Uterus (tissue), 4 donors: Measurements from ENCODE around the gene IPPK. TPM values are rescaled to one million over a fixed set of nuclear protein-coding genes. Genes with fewer than 3 reads are reported as not detected.

Experiments used
- DNase-seq, 2 donors: peaks; one replicate each; pipeline ENCODE4 v3.0.0-alpha.2; 2019 to 2020
- H3K27ac ChIP-seq, 2 donors: fragments of 200-600 bp; sonication (generic); 1 replicate in 1 of 2; 2 replicates in 1 of 2; pipeline ENCODE4 v1.5.1; 2016 to 2018
- H3K27me3 ChIP-seq, 2 donors: fragments of 200-600 bp; sonication (generic); one replicate each; pipeline ENCODE4 v1.5.1; 2018 to 2019; ENCODE audit warnings: control low read depth in 1 of 2
- H3K36me3 ChIP-seq, 2 donors: fragments of 200-600 bp; sonication (generic); one replicate each; pipeline ENCODE4 v1.5.1; 2019; ENCODE audit warnings: control low read depth in 1 of 2
- H3K4me1 ChIP-seq, 2 donors: fragments of 200-600 bp; sonication (generic); one replicate each; pipeline ENCODE4 v1.5.1; 2018 to 2019; ENCODE audit warnings: control low read depth in 1 of 2
- H3K4me3 ChIP-seq, 2 donors: fragments of 200-600 bp; sonication (generic); 1 replicate in 1 of 2; 2 replicates in 1 of 2; pipeline ENCODE4 v1.5.1; 2018 to 2019; ENCODE audit warnings: mild to moderate bottlenecking in 1 of 2
- H3K9me3 ChIP-seq, 2 donors: fragments of 200-600 bp; sonication (generic); one replicate each; pipeline ENCODE4 v1.5.1; 2019; ENCODE audit warnings: control low read depth in 1 of 2
- POLR2A ChIP-seq, 2 donors: fragments of 450-650 bp; IDR thresholded peaks; one replicate each; pipeline ENCODE4 v1.6.1; 2016; ENCODE audit warnings: antibody characterized with exemption in 2 of 2, mild to moderate bottlenecking in 1 of 2, moderate library complexity in 1 of 2
- intact Hi-C: fragments of 100-400 bp; cut with DNase I; formaldehyde crosslinking; loops from one replicate; pipeline ENCODE4 v1.15.1; 2023; ENCODE audit warnings: low total_unique reads
- total RNA-seq, 4 donors: library from RNA; depleted of rRNA in 3 of 4; stranded (reverse); fragments of >200 nt in 3 of 4; gene quantifications; one replicate each; pipeline versions ENCODE4 v1.1.0 to v1.2.4, GENCODE V29; 2014 to 2023
- TF ChIP-seq, protein P1 (sequence below), 4 experiments: fragments of 200-600 bp in 2 of 4; fragments of 450-650 bp in 2 of 4; sonication (generic) in 2 of 4; IDR thresholded peaks; one replicate each; pipeline ENCODE4 v1.5.1; 2016 to 2019; ENCODE audit warnings: antibody characterized with exemption in 4 of 4, mild to moderate bottlenecking in 2 of 4, moderate library complexity in 1 of 4
- donor health status: DM: yes; HTN: yes; CAD: no.

Gene IPPK
- total RNA-seq, 4 donors from 2014 or later = 5.9 to 13.1 (median 8.5) TPM

DNA sequence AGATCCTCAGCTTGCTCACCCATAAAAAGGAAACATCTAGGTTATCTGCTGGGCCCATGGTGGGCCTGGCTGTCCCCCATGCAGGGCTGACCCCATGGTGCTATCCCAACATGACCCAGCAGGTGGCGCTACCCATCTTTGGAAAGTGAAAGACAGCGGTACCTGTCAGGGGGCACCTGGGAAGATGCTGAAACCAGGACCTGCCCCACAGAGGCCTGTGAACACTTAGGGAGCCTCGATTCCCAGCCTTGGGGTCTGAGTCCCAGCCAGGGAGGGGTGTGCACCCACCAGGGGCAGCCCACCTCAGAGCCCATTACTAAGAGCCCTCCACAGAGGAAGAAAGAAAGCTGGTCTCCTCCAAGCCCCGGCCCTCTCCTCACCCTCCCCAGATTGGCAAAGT, 46.6 kb upstream of the IPPK start:
- Histone ChIP-seq H3K4me3 (no peak overlapping the region), H3K4me1 (no peaks in the 10 kb centered on the region), H3K9me3 (no peaks in the 10 kb centered on the region), H3K36me3 (no peaks in the 10 kb centered on the region), H3K27ac (no peak overlapping the region), H3K27me3 (no peaks in the 10 kb centered on the region)
- TF ChIP-seq, protein P1, sequence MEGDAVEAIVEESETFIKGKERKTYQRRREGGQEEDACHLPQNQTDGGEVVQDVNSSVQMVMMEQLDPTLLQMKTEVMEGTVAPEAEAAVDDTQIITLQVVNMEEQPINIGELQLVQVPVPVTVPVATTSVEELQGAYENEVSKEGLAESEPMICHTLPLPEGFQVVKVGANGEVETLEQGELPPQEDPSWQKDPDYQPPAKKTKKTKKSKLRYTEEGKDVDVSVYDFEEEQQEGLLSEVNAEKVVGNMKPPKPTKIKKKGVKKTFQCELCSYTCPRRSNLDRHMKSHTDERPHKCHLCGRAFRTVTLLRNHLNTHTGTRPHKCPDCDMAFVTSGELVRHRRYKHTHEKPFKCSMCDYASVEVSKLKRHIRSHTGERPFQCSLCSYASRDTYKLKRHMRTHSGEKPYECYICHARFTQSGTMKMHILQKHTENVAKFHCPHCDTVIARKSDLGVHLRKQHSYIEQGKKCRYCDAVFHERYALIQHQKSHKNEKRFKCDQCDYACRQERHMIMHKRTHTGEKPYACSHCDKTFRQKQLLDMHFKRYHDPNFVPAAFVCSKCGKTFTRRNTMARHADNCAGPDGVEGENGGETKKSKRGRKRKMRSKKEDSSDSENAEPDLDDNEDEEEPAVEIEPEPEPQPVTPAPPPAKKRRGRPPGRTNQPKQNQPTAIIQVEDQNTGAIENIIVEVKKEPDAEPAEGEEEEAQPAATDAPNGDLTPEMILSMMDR (IDR thresholded peaks at IDR 0.05) = peak; percentile 81 to 86 (median 82)
- no peak for TF ChIP-seq POLR2A (IDR thresholded peaks at IDR 0.05)
- intact Hi-C loops = loop anchor here (5.0 kb wide), 1 partner anchor 76 kb away; no protein-coding TSS in a partner anchor
- DNase-seq = peak; percentile 62 to 64

DNA sequence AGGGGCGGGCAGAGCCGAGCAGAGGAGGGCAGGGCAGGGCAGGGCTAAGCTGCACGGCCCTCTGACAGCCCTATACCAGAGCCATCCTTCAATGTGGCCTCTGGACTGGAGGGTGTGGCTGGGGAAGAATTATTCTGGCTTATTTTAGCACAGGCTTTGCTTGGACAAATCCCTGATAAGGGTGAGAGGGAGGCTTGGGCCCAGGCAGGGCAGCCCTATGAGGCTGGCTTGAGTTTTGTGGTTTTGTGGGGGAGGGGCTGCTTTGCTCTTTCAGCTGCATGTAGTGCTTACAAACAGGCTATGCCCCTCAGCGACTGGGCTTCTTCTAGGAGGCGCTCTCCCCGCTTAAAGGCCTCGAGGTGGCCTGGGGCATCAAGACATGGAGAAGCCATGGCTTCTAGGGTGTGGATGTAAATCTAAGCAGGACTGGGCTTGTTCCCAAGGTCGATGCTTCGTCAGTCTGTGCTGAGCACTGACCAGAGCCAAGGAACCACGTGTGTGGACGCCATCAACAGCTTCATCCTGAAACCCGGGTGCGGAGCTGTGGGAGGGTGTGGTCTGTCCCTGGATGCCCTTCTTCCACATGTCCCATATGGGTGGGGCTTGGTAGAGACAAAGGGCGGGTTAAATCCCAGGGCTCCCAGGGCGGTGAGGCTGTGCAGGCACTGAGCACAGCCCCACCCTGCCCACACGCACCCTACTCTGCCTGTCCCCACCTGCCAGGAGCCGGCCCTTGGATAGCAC, 45.7 kb upstream of the IPPK start:
- DNase-seq = peak in 1 of 2 donors; percentile 47
- H3K4me1 ChIP-seq = no peaks in the 10 kb centered on the region
- H3K27me3 ChIP-seq = no peaks in the 10 kb centered on the region
- no peak overlapping the region for H3K4me3 ChIP-seq
- intact Hi-C loops = loop anchor here (5.0 kb wide), 1 partner anchor 77 kb away; no protein-coding TSS in a partner anchor
- H3K9me3 ChIP-seq = no peaks in the 10 kb centered on the region
- H3K27ac ChIP-seq = no peak overlapping the region
- TF ChIP-seq, protein P1 (IDR thresholded peaks at IDR 0.05) = no peak
- TF ChIP-seq POLR2A (IDR thresholded peaks at IDR 0.05) = no peak
- H3K36me3 ChIP-seq = no peaks in the 10 kb centered on the region

DNA sequence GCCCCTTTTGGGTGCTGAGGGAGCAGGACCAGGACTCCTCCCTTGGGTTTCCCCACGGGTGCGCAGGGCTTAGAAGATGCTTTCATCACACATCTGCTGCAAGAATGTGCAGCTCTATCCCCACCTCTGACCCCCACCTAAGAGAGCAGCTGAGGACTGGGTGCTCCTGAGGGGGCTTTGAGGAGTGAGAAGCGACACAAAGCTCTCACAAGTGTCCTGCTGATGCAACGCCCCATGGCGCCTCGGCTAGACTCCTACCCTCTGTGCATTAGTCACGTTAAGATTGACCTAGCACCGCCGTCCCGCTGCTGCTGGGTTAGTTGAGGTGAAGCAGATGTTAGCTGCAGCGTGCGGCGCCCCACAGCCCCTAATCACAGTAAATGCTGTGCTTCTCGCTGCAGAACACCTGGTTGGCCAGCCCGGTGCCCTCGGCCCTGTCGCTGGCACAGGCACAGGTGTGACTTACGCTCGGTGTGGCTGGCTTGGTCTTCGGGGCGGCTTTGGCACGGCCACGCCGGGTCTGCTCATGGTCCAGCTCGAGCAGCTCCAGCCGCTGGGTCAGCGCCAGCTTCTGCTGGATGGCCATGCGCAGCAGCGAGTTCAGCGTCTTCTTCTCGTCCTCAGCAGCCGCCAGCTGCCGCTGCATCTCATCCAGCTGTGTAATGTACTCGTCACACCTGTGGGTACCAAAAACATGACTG, 45.0 kb upstream of the IPPK start:
- H3K36me3 ChIP-seq = no peaks in the 10 kb centered on the region
- H3K4me3 ChIP-seq = no peak overlapping the region
- H3K4me1 ChIP-seq = no peaks in the 10 kb centered on the region
- TF ChIP-seq, protein P1 (IDR thresholded peaks at IDR 0.05) = no peak
- TF ChIP-seq POLR2A (IDR thresholded peaks at IDR 0.05) = no peak
- intact Hi-C loops = loop anchor here (5.0 kb wide), 1 partner anchor 77 kb away; no protein-coding TSS in a partner anchor
- H3K9me3 ChIP-seq = no peaks in the 10 kb centered on the region
- H3K27me3 ChIP-seq = no peaks in the 10 kb centered on the region
- DNase-seq = peak in 1 of 2 donors; percentile 48
- H3K27ac ChIP-seq = no peak overlapping the region

DNA sequence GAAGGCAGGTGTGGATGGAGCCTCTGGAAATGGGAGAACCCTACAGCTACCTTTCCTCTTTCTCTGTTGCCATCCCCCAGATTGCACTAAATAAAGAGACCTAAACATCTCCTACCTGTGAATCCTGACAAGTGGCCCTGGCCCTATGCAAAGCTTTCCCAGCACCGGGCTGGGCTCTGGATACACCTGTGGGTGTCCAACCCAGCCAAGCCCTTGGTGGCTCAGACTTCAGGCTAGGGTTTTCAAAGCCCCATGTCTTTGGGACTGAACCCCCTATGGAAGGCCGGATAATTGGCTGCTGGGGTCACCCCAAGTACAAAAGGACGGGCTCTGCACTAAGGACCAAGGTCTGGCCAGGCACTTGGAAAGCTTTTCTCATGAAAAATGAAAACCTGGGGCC, 44.1 kb upstream of the IPPK start:
- no peak for TF ChIP-seq POLR2A (IDR thresholded peaks at IDR 0.05)
- TF ChIP-seq, protein P1 (IDR thresholded peaks at IDR 0.05) = no peak
- Histone ChIP-seq H3K36me3 (no peaks in the 10 kb centered on the region), H3K27me3 (no peaks in the 10 kb centered on the region), H3K9me3 (no peaks in the 10 kb centered on the region), H3K4me1 (no peaks in the 10 kb centered on the region), H3K4me3 (no peak overlapping the region), H3K27ac (no peak overlapping the region)
- DNase-seq = no peak
- intact Hi-C loops = no loop called here

DNA sequence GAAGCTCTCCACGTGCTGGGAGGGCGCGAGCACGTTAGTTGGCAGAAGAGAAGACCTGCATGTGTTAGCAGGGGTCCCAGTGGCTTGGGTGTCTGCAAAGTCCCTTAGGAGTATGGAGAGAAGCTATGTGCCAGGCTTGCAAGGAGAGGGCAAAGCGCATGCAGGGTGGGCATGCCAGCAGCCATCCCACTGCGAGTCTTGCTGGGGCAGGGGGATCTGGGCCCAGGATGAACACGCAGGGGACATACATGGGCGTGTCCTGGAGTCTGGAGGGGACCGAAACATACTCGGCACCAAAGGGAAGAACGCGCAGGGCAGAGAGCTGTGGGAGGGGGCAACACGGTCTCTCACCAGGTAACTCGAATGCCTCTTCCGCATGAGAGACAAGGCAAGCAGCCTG, 43.6 kb upstream of the IPPK start:
- H3K36me3 ChIP-seq = no peaks in the 10 kb centered on the region
- no peak overlapping the region for H3K4me3 ChIP-seq
- no peaks in the 10 kb centered on the region for H3K9me3 ChIP-seq
- no peaks in the 10 kb centered on the region for H3K4me1 ChIP-seq
- H3K27ac ChIP-seq = no peak overlapping the region
- intact Hi-C loops = no loop called here
- TF ChIP-seq, protein P1 (IDR thresholded peaks at IDR 0.05) = no peak
- TF ChIP-seq POLR2A (IDR thresholded peaks at IDR 0.05) = no peak
- no peaks in the 10 kb centered on the region for H3K27me3 ChIP-seq
- DNase-seq = no peak
